NCI-H187 treated with DMSO at 0.1 percent for 48 hours (cell line): ENCODE results near the gene GPR55.

ENCODE experiments used
- DNase-seq: peaks from one replicate; lab custom pipeline; 2025; lab: John Stamatoyannopoulos, UW

GPR55 gene

GRCh38 chr2:230919240-230919639, 5.8 kb downstream of the GPR55 start:
- no peak for DNase-seq

GRCh38 chr2:230916218-230916617, 8.8 kb downstream of the GPR55 start:
- DNase-seq: no peak

- DNase-seq: no peak
Measured at GRCh38 chr2:230915319-230915718, 9.7 kb downstream of the GPR55 start.

- no peak for DNase-seq
Measured at GRCh38 chr2:230914886-230915285, 10.2 kb downstream of the GPR55 start.

- no peak for DNase-seq
Measured at GRCh38 chr2:230913406-230914143, 11.5 kb downstream of the GPR55 start.

- no peak for DNase-seq
Measured at GRCh38 chr2:230912724-230913123, 12.3 kb downstream of the GPR55 start.

- no peak for DNase-seq
Measured at GRCh38 chr2:230912046-230912445, 13.0 kb downstream of the GPR55 start.

- DNase-seq: no peak
Measured at GRCh38 chr2:230910546-230911177, 14.4 kb downstream of the GPR55 start.

- DNase-seq: no peak
Measured at GRCh38 chr2:230909841-230910545, 15.0 kb downstream of the GPR55 start.

- DNase-seq: peak; percentile 40
Measured at GRCh38 chr2:230908595-230909191, 16.3 kb downstream of the GPR55 start.

- DNase-seq: no peak
Measured at GRCh38 chr2:230908092-230908594, 16.9 kb downstream of the GPR55 start.

GRCh38 chr2:230907361-230908091, 17.5 kb downstream of the GPR55 start:
- no peak for DNase-seq

- no peak for DNase-seq
Measured at GRCh38 chr2:230906471-230907230, 18.4 kb downstream of the GPR55 start.

GRCh38 chr2:230905448-230906421, 19.3 kb downstream of the GPR55 start:
- no peak for DNase-seq

GRCh38 chr2:230904856-230905447, 20.1 kb downstream of the GPR55 start:
- no peak for DNase-seq

GRCh38 chr2:230903231-230904150, 21.6 kb downstream of the GPR55 start:
- DNase-seq: no peak

- DNase-seq: no peak
Measured at GRCh38 chr2:230902180-230902899, 22.7 kb downstream of the GPR55 start.

- DNase-seq: no peak
Measured at GRCh38 chr2:230901006-230901405, 24.0 kb downstream of the GPR55 start.
